Stimulated activated CD8-positive, alpha-beta memory T cell treated with anti-CD3 and anti-CD28 coated beads, Interleukin-12 subunit alpha, Interleukin-12 subunit beta, amount 100 ng/mL, for 24 hours (primary cell): ENCODE results near the gene MAGI3.
A peak's percentile ranks its signal among the peaks of the same experiment; 100 is the strongest.

Experiments used
- DNase-seq: peaks from one replicate; pipeline ENCODE4 v3.0.0-alpha.2; 2020; ENCODE audit errors: extremely low read depth

The MAGI3 gene

DNA sequence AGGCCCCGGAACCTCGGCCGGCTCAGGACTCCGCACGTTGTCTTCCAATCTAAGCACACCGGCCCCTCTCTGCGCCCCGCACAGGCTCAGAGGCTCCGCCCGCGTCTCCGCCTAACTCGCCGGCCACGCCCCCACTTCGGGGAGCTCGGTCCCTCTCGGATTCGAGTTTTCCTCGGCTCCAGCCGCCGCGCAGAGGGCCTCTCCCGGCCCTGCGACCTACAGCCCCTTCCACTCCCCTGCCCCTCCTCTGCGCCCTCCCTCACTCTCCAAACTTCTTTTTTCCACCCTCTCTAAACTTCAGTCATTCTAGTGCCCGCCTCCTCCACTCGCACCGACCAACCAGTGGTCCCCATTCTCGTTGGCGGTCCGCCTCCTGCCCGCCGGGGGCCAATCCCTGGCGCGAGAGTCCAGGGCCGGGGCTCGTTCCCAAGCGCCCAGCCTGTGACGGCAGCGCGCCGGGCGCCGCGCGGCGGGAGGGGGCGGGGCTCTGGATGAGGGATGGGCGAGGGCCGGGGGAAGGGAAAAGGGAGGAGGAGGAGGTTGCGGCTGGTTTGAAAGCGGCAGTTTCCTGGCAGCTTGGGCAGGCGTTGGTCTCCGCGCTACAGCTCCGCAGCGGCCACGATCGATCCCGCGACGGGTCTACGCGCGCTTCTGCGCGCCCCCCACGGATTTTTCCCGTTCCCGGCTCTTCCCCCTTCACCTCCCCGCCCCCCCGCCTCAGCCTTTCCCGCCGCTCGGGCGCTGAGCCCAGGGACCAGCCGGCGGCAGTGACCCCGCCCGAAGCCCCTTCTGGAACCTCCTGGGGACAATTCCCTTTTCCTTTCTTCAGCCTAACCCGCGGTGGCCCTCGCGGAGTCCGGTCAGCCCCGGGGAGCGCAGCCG lies at the start of gene MAGI3:
Gene MAGI3 (plus strand): TSS at position 563 of the 882 bp plus-strand sequence. CDS start 519 bp downstream, outside the sequence.
- DNase-seq = peak; percentile 83

- no peak for DNase-seq
Measured at GRCh38 chr1:113353580-113353979, 36.7 kb upstream of the MAGI3 start.

DNA sequence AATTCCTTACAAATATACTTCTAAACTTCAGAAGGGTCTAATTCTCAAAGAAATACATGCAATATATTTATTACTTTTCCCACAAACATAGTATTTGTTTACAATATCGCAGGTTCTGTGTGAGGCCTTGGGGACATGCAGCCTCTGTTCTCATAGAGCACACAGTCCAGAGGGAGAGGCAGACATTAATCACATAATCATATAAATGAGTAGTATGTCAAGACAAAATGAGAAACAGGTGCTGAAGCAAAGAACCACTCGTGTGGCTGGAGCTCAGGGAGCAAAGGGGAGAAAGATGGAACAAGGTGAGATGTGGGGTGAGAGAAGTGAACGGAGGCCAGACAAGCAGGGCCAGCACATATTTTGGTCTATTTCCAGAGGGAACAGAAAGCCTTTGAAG lies 26.4 kb upstream of the MAGI3 start:
- no peak for DNase-seq

DNA sequence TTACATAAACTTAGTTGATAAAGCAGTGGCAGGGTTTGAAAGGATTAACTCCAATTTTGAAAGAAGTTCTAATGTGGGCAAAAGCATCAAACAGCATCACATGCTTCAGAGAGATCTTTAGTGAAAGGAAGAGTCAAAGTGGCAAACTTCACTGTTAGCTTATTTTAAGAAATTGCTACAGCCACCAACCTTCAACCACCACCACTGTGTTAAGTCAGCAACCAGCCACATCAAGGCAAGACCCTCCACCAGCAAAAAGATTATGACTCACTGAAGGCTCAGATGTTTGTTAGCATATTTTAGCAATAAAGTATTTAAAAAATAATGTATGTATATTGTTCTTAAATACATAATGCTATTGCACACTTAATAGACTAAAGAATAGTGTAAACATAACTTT lies 21.3 kb upstream of the MAGI3 start:
- DNase-seq = no peak

DNA sequence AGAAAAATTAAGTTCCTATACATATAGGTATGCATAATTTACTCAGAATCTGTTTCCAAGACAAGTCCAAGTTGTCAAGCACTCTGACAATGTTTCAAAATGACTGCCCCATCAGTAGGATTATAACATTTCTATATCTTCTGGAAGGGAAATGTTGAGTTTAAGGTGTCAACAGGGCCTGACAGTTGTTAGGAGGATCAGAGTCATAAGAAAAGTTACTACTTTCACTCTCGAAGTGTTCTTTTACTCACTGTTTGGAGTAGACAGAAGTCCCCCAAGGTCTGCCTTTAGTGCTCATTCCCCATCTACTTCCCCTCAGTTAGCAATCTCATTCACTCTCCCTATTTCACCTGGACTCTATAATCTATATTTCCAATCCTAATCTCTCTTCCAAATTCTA lies 20.6 kb upstream of the MAGI3 start:
- no peak for DNase-seq

- no peak for DNase-seq
Measured at GRCh38 chr1:113370868-113371267, 19.4 kb upstream of the MAGI3 start.

DNA sequence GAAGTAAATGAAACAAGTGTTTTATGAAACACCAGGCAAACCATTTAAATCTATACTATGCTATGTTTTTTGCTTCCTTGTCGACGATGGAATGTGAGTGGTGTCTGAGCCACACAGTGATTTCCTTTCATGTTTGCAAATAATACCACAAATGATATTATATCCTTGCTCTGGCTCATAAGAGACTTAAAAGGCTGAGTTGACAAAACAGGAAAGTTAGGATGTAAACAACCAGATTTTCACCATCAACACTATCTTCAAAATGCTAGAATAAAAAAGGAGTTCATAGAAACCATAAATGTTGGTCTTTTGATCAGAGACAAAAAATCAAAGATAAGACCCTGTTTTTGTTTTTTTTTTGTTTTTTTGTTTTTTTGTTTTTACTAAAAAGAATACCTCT lies 17.8 kb upstream of the MAGI3 start:
- no peak for DNase-seq

DNA sequence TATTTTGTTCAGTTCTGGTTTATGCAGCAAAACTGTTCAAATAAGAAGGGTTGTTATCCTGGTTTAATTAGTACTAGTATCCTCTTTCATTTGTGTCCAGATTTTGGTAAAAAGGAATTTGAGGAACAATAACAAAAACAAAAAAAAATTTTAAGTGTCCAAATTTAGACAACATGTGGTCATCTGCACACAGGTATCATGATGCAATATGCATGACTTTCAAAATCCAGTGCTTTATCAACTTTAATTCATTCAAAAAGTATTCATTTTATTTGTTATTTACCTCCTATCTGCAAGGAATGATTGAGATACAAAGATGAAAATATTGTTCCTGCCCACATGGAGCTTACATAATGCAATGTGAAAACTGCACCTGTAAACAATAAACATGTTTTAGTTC lies 16.7 kb upstream of the MAGI3 start:
- DNase-seq = no peak

DNA sequence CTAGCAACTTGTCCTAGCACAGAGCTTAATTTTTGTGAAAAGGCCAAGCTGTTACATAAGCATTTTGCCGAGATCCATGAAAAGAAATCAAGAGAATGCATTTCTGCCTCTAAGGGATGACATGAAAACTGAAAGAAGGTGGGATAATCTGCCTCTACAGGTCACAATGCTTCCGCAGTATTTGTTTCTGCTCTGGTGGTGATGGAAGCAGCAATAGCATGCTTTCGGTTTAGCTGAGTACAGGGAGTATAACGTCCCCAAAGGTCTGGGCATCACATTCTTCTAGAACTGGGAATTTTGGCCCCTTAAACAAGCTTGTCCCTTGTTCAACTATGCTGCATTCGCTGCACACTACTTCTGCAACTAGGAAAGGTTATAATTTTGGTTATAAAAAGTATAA lies 14.4 kb upstream of the MAGI3 start:
- no peak for DNase-seq

GRCh38 chr1:113380075-113380474 lies 10.2 kb upstream of the MAGI3 start:
- DNase-seq = no peak

- DNase-seq = no peak
Measured at GRCh38 chr1:113388017-113388620, 2.2 kb upstream of the MAGI3 start.

DNA sequence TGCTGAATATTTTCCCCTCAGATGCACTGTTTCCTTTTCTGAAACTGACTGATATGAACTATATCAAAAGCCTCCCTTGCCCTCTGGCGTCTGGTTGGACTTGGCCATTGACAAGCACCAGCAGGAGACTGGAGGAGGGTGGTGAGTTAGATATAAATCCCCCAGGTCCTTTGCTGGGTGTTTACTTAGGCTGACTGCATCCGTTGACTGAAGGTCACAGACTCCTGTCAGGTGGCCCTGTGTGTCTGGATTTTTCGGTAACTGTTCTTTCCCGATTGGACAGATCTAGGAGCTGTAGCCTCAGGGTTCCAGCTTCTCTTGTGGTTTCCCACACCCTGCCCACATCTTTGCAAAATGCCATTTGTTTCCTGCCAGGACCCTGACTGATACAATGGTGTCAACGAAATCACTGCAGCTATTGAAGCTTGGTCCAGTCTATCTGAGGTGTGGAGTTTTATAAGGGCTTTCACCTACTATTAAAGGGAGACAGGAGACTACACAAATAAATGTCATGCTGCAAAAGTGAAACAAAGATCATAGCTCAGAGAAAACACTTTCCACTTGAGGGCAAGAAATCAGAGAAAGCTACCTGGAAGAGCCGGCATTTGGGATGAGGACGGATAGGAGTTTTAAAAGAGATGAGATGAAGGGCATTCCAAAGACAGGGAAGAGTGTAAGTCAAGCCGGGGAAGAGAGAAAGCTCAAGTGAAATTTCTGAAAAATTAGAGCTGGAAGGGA lies 1.5 kb upstream of the MAGI3 start:
- no peak for DNase-seq

- no peak for DNase-seq
Measured at GRCh38 chr1:113389359-113389952, 859 bp upstream of the MAGI3 start.

GRCh38 chr1:113390871-113391648 lies 745 bp downstream of the MAGI3 start:
- DNase-seq = no peak

- no peak for DNase-seq
Measured at GRCh38 chr1:113391649-113392271, 1.4 kb downstream of the MAGI3 start.

GRCh38 chr1:113392541-113393128 lies 2.3 kb downstream of the MAGI3 start:
- no peak for DNase-seq

- DNase-seq = no peak
Measured at GRCh38 chr1:113394043-113394862, 3.9 kb downstream of the MAGI3 start.

GRCh38 chr1:113394863-113395259 lies 4.5 kb downstream of the MAGI3 start:
- DNase-seq = no peak

DNA sequence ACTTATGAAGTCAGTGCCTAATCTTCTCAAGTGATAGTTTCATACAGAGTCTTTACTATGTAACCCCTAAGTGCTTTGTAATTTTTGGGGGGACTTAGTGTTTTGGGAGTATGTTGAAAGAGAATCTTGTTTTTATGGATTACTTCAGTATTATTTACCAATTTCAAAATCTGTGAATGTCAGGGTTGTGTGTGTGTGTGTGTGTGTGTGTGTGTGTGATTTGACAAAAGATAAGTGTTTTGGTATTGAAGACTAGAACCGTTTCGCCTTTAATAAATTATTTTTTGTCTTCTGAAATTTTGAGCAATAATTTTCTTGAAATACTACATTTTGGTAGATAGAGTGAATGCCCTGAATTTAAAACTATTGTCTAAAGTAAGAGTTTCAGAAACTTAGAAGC lies 5.8 kb downstream of the MAGI3 start:
- no peak for DNase-seq

DNA sequence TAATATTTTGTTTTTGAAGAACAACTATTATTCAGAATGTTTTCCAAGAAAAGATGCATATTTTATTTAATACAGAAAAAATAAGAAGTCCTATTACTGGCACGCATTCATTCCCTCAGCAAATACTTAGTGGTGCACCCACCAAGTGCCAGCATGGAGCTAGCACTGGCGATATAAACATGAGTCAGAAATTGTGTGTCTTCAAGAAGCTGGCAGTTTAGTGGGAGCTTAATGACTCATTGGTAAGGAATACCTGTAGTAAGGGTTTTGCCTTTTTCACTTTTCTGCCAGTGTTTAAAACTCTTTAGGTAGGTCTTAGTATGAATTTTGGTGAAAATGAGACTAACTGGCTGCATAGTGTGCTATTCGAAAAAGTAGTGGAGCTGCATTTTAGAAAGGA lies 6.3 kb downstream of the MAGI3 start:
- DNase-seq = no peak
